Measurements from ENCODE around the gene LMOD2.
"Not testable (repeated sequence)": the region's sequence is repeated elsewhere in the genome, so short reads cannot be mapped to it uniquely, and the experiment has no call there.

LMOD2 gene

DNA sequence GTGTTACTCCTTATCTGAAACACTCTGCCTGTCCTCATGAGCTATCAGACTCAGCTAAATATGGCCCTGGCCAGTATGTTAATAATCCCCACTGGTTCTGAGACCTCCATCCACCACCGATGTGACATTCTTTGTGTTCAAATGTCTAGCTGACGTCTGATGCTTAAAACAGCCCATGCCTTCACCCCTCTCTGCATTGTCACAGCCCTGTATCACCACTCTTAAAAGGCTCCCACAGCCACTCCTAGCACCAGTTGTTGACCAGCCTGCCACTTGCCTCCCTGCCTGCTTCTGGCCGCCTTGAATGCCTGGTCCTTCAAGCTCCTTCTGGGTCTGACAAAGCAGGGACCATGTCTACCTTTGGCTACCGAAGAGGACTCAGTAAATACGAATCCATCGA, at the start of gene LMOD2:
Gene LMOD2 (plus strand): TSS at position 253 of the 400 bp plus-strand sequence. CDS start 98 bp downstream, at position 351.
- no peak for DNase-seq (ENCODE audit: low spot score)

- DNase-seq (ENCODE audit: low spot score): no peak
These were observed 48.2 kb upstream of the LMOD2 start for GRCh38 chr7:123607423-123607975.

- no peak for DNase-seq (ENCODE audit: low spot score)
These were observed 46.4 kb upstream of the LMOD2 start for GRCh38 chr7:123608991-123609882.

GRCh38 chr7:123609883-123610239, 45.8 kb upstream of the LMOD2 start:
- DNase-seq (ENCODE audit: low spot score): no peak

GRCh38 chr7:123612024-123612423, 43.6 kb upstream of the LMOD2 start:
- no peak for DNase-seq (ENCODE audit: low spot score)

GRCh38 chr7:123615344-123615743, 40.3 kb upstream of the LMOD2 start:
- no peak for DNase-seq (ENCODE audit: low spot score)

GRCh38 chr7:123616223-123616622, 39.4 kb upstream of the LMOD2 start:
- DNase-seq (ENCODE audit: low spot score): no peak

DNA sequence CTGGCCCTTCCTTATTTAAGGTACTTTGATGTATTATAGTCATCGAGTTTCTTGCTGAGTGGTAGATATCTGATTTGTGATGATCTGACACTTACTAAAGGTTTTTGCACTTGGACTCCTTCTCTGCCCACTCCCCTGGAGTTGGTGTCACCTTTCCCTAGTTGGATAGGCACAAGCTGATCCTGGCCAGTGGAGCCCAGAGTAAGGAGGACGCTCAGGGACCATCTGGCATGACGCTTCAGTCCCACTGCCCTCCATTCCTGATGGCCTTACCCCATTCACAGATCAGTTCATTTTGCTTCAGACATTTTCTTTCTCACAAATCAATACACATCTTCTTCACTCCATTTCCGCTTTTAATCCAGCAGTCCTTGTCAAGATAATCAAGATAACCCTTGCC, 34.0 kb upstream of the LMOD2 start:
- no peak for DNase-seq (ENCODE audit: low spot score)

- no peak for DNase-seq (ENCODE audit: low spot score)
These were observed 32.8 kb upstream of the LMOD2 start for GRCh38 chr7:123622660-123623386.

DNA sequence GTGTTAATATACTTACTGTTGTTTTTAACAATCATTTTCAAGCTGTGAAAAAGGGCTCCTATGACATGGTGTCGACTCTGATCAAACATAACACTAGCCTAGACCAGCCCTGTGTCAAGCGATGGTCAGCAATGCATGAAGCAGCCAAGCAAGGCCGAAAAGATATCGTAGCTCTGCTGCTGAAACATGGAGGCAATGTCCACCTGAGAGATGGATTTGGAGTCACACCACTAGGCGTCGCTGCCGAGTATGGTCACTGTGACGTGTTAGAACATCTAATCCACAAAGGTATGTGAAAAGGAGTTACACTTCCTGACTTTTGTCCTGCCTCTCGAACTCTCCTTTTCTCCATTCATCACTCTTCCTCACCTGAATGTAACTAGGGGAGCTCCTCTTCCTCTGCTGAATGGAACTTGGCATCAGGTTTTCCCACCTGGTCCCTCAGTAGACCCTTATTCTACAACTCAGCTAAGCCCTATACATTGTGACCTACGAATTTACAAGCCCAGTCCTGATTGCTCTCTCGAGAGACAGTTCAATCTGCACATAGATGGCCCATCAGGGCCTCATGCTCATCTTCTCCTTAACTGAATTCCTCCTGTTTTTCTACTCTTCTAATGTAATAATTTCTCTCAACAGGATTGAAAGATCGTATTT, 31.0 kb upstream of the LMOD2 start:
- peak; percentile 20 for DNase-seq (ENCODE audit: low spot score)

- no peak for DNase-seq (ENCODE audit: low spot score)
These were observed 30.4 kb upstream of the LMOD2 start for GRCh38 chr7:123625254-123625653.

DNA sequence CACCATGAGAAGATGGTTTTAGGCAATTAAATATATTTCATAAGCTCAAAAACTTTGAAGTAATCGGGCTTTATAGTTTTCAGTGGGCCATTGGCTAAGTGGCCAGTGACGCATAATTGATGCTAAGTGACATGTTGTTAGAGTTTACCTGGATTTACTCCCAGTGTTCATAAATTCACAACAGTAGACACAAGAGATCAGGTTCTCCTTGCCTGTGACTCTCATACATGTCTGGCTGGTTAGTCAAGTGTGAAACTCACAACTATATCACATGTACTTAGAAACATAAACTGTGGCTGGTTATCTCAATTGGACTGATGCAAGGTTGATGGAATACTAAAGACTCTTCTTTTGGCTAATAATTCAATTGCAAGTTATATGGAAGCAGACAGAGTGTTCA, 27.8 kb upstream of the LMOD2 start:
- peak; percentile 9 for DNase-seq (ENCODE audit: low spot score)

DNA sequence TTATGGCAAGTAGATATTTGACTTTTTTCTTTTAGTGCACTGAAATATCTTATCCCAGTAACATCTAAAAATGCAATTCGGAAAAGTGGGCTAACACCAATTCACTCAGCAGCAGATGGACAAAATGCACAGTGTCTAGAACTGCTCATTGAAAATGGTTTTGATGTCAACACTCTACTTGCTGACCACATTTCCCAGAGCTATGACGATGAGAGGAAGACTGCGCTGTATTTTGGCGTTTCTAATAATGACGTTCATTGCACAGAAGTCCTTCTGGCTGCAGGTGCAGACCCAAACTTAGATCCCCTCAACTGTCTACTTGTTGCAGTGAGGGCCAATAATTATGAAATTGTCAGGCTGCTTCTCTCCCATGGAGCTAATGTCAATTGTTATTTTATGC, 26.8 kb upstream of the LMOD2 start:
- no peak for DNase-seq (ENCODE audit: low spot score)

GRCh38 chr7:123629281-123629680, 26.4 kb upstream of the LMOD2 start:
- DNase-seq (ENCODE audit: low spot score): no peak

DNA sequence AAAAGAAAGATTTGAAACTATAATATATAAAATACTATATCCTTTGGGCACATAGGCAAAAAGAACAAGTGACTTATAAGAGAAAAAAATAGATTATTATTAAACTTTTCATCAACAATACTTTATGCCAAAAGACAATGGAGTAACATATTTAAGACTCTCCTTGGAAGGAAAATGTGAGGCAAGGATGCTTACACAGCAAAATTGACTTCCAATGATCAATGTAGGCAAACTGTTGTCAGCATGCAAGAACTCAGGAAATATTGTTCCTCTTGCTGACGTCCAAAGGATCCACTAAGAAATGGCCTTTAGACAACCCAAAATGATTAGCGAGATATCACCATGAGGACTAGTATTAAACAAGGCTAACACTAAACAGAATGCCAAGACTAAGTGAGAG, 22.9 kb upstream of the LMOD2 start:
- no peak for DNase-seq (ENCODE audit: low spot score)

- DNase-seq (ENCODE audit: low spot score): no peak
These were observed 22.1 kb upstream of the LMOD2 start for GRCh38 chr7:123633553-123633952.

- not testable (repeated sequence) for DNase-seq (ENCODE audit: low spot score)
These were observed 21.6 kb upstream of the LMOD2 start for GRCh38 chr7:123634011-123634573.

DNA sequence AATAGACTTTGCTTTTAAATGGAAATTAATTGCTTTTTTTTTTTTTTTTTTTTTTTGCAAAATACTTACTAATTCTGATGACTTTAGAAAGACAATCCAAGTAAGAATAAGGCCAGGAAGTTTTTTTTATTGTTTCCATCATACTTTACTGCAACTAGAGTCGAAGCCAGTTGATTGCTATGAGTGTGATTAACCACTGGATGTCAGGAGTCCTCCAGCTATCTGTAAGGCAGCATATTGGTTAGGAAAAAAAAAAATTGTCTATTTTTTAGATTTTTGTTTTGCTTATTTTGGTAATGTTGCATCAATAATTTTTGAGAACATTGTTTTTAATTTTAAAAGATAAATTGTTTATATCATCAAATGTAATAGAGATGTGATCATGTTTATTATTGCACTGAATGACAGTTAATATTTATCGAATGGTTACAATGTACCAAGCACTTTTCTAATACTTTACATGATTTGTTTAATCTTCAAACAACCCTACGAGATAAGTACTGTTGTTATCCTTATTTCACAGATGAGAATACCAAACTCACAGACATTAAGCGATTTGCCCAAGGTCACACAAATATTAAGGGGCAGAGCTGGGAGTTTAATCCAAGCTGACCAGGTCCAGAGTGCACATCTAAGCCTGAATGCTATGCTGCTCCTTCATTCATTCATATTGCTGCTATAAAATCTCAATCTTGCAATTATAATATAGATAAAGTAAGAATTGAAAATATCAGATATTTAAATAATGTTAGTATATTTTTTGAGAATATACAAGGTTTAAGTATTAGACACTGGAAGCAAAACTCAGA, 19.9 kb upstream of the LMOD2 start:
- DNase-seq (ENCODE audit: low spot score): peak; percentile 22

DNA sequence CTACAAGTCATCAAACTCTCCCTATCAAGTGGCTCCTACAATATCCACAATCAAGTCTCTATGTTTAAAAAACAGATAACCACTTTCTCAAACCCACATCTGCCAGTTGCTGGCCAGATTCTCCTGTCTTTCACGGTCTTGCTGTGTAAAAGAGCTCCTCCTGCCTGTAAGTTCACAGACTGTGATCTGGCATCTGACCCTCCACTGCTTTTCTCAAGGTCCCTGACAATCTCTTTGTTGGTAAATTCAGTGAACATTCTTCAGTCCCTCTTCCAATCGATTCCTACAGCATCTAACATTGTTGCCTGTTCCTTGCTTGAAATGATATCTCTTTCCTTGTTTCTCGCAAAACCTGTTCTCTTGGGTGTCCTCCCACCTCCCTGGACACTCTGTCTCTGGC, 18.5 kb upstream of the LMOD2 start:
- no peak for DNase-seq (ENCODE audit: low spot score)

DNA sequence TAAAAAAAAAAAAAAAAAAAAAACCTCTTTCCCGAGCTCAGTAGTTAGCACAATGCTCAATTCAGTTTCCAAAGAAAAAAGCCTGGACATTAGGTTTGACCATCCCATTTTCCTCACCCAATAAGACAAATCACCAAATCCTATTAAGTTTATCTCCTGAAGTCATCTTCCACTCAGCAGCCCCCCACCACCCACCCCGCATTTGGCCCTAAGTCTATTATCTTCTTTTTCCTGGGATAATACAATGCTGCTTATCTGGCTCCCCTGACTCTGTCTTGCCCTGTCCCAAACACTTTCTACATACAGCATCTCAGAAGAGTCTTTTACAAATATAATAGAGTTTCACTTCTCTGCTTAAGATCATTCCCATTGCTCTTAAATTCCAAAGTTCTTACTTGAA, 17.8 kb upstream of the LMOD2 start:
- no peak for DNase-seq (ENCODE audit: low spot score)

- no peak for DNase-seq (ENCODE audit: low spot score)
These were observed 16.0 kb upstream of the LMOD2 start for GRCh38 chr7:123639631-123640030.

Measured in cerebellar cortex (tissue), 1 donor.